HepG2 (cell line): Measurements from ENCODE around the gene LAMTOR2. TPM values are rescaled to one million over a fixed set of nuclear protein-coding genes. Genes with fewer than 3 reads are reported as not detected.

ENCODE experiments used
- ASH2L ChIP-seq: fragments of 300-600, 200-600 bp; sonication (generic); IDR thresholded peaks from 2 replicates; pipeline ENCODE4 v1.7.0; 2017; ENCODE audit warnings: low read depth, mild to moderate bottlenecking, moderate library complexity, mixed read lengths, low read length; ENCODE audit not compliant: insufficient read length
- FOXA3 ChIP-seq: IDR thresholded peaks from 2 replicates; pipeline ENCODE4 v1.6.1; 2016; ENCODE audit warnings: missing genetic modification reagents, missing compliant biosample characterization
- HCFC1 ChIP-seq: fragments of 150-350 bp; IDR thresholded peaks from 2 replicates; pipeline ENCODE4 v1.6.1; 2014; ENCODE audit warnings: low read depth, low read length
- IRF9 ChIP-seq: sonication (generic); formaldehyde crosslinking; IDR thresholded peaks from 2 replicates; pipeline ENCODE4 v1.8.0; 2022; ENCODE audit warnings: missing genetic modification reagents, mild to moderate bottlenecking, borderline replicate concordance
- KDM6A ChIP-seq: IDR thresholded peaks from 2 replicates; pipeline ENCODE4 v1.6.1; 2016; ENCODE audit warnings: low read depth
- KLF9 ChIP-seq: IDR thresholded peaks from 2 replicates; pipeline ENCODE4 v1.6.1; 2016; ENCODE audit warnings: low read depth
- MYC ChIP-seq: sonication (generic); formaldehyde crosslinking; IDR thresholded peaks from 2 replicates; pipeline ENCODE4 v1.9.0; 2021; ENCODE audit warnings: missing genetic modification reagents, borderline replicate concordance
- RAD21 ChIP-seq: fragments of 450-650 bp; formaldehyde crosslinking; IDR thresholded peaks from 2 replicates; pipeline ENCODE4 v1.5.0; 2020; ENCODE audit warnings: mild to moderate bottlenecking
- RXRB ChIP-seq: IDR thresholded peaks from 2 replicates; pipeline ENCODE4 v1.6.1; 2016; ENCODE audit warnings: borderline replicate concordance, missing genetic modification reagents, missing compliant biosample characterization
- SMAD3 ChIP-seq: sonication (generic); formaldehyde crosslinking; IDR thresholded peaks from 2 replicates; pipeline ENCODE4 v1.4.0; 2020; ENCODE audit warnings: missing genetic modification reagents
- TBX3 ChIP-seq: fragments of 450-650 bp; IDR thresholded peaks from 2 replicates; pipeline ENCODE4 v1.6.1; 2017; ENCODE audit warnings: antibody characterized with exemption, mild to moderate bottlenecking, inconsistent platforms, borderline replicate concordance
- THRA ChIP-seq: sonication (generic); formaldehyde crosslinking; IDR thresholded peaks from 2 replicates; pipeline ENCODE4 v1.4.0; 2020; ENCODE audit warnings: missing genetic modification reagents, borderline replicate concordance
- ZNF12 ChIP-seq: sonication (generic); formaldehyde crosslinking; IDR thresholded peaks from 2 replicates; pipeline ENCODE4 v1.5.0; 2020; ENCODE audit warnings: missing genetic modification reagents
- ZNF468 ChIP-seq: sonication (generic); formaldehyde crosslinking; IDR thresholded peaks from 2 replicates; pipeline ENCODE4 v1.8.0; 2022; ENCODE audit warnings: mild to moderate bottlenecking, moderate library complexity, missing genetic modification reagents
- ZNF660 ChIP-seq: sonication (generic); formaldehyde crosslinking; IDR thresholded peaks from 2 replicates; pipeline ENCODE4 v1.5.1; 2020; ENCODE audit warnings: mild to moderate bottlenecking, low read depth, missing genetic modification reagents, borderline replicate concordance
- ZNF749 ChIP-seq: sonication (generic); formaldehyde crosslinking; IDR thresholded peaks from 2 replicates; pipeline ENCODE4 v1.8.0; 2022; ENCODE audit warnings: mild to moderate bottlenecking, missing genetic modification reagents, moderate library complexity, borderline replicate concordance
- ZSCAN25 ChIP-seq: sonication (generic); formaldehyde crosslinking; IDR thresholded peaks from 2 replicates; pipeline ENCODE4 v1.8.0; 2022; ENCODE audit warnings: mild to moderate bottlenecking, missing genetic modification reagents
- polyA plus RNA-seq, 8 experiments: library from polyadenylated mRNA; depleted of rRNA in 3 of 8; stranded (reverse) in 7 of 8; unstranded in 1 of 8; fragments of >200 nt; fragmentation: Illumina TruSeq in 4 of 8; extraction: Trizol in 4 of 8; gene quantifications; 2 replicates each; pipeline versions ENCODE4 v1.2.1 to v1.2.3, GENCODE V29; 2011 to 2016; ENCODE audit warnings: low read depth in 4 of 8, missing spikeins in 1 of 8, mixed read lengths in 1 of 8; ENCODE audit not compliant: insufficient read depth in 1 of 8
- total RNA-seq, 5 experiments: library from RNA; depleted of rRNA; stranded (reverse); fragments of >200 nt; fragmentation: Illumina TruSeq; extraction: Trizol; gene quantifications; 2 replicates each; pipeline ENCODE4 v1.2.3, GENCODE V29; 2016; ENCODE audit warnings: low read depth in 1 of 5
- TF ChIP-seq, protein P1 (sequence below), 2 experiments: IDR thresholded peaks; 2 replicates each; pipeline ENCODE4 v1.6.1; 2011 to 2012; ENCODE audit warnings: low read length in 2 of 2, borderline replicate concordance in 1 of 2, low read depth in 1 of 2, mild to moderate bottlenecking in 1 of 2, moderate library complexity in 1 of 2
- TF ChIP-seq, protein P2 (sequence below): sonication (generic); formaldehyde crosslinking; IDR thresholded peaks from 2 replicates; pipeline ENCODE4 v1.4.0; 2020; ENCODE audit warnings: missing genetic modification reagents

The LAMTOR2 gene
- total and polyA plus RNA-seq, 2 of the 13 experiments (the other 11 are each of a cell fraction or from before 2014, with no cell fraction given), result 36.5 to 66.4 TPM

DNA sequence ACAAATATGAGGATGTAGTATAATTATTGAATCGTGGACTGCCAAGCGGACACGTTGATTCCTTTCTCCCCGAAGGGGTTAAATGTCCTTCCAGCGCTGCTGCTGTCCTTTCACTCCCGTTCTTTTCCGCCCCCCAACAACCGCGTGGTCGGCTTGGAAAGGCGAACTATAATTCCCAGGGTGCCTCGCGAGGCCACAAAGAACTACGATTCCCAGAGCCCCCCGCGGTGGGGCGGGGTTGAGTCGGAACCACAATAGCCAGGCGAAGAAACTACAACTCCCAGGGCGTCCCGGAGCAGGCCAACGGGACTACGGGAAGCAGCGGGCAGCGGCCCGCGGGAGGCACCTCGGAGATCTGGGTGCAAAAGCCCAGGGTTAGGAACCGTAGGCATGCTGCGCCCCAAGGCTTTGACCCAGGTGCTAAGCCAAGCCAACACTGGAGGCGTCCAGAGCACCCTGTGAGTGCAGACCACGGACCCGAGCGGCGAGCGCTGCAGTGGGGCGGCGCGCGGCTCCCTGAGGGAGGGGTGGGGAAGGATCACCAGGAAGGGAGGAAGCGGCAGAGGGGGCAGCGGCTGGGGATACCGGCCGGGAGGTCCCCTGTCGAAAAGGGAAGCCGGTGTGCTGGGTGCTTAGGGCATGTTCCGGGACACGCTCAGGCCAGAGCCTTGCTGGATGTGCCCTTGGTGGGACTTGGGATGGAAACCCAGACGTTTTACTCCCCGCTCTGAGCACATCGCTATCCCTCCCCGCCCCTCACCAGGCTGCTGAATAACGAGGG is at the start of gene LAMTOR2 (continued):
- TF ChIP-seq, protein P1, sequence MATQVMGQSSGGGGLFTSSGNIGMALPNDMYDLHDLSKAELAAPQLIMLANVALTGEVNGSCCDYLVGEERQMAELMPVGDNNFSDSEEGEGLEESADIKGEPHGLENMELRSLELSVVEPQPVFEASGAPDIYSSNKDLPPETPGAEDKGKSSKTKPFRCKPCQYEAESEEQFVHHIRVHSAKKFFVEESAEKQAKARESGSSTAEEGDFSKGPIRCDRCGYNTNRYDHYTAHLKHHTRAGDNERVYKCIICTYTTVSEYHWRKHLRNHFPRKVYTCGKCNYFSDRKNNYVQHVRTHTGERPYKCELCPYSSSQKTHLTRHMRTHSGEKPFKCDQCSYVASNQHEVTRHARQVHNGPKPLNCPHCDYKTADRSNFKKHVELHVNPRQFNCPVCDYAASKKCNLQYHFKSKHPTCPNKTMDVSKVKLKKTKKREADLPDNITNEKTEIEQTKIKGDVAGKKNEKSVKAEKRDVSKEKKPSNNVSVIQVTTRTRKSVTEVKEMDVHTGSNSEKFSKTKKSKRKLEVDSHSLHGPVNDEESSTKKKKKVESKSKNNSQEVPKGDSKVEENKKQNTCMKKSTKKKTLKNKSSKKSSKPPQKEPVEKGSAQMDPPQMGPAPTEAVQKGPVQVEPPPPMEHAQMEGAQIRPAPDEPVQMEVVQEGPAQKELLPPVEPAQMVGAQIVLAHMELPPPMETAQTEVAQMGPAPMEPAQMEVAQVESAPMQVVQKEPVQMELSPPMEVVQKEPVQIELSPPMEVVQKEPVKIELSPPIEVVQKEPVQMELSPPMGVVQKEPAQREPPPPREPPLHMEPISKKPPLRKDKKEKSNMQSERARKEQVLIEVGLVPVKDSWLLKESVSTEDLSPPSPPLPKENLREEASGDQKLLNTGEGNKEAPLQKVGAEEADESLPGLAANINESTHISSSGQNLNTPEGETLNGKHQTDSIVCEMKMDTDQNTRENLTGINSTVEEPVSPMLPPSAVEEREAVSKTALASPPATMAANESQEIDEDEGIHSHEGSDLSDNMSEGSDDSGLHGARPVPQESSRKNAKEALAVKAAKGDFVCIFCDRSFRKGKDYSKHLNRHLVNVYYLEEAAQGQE (IDR thresholded peaks at IDR 0.05; ENCODE audit: borderline replicate concordance in 1 of 2, low read depth in 1 of 2, low read length in 2 of 2), result peak in 1 of 2 experiments; percentile 59; a peak in 1 of 4 replicates
- TF ChIP-seq KDM6A (CRISPR knock-in tag) (no peak), ZNF749 (no peak), TBX3 (peak; percentile 41; the same call in 1 of the 2 replicates), ZNF12 (CRISPR knock-in tag) (peak; percentile 9; the same call in 1 of the 2 replicates), MYC (peak; percentile 99), ASH2L (peak; percentile 85), ZSCAN25 (CRISPR knock-in tag) (peak; percentile 93), FOXA3 (CRISPR knock-in tag) (peak; percentile 57; the same call in 1 of the 2 replicates), RXRB (CRISPR knock-in tag) (0 out of 2 replicates have a peak, but pooled peaks have one; percentile 42), RAD21 (peak; percentile 59), IRF9 (0 out of 2 replicates have a peak, but pooled peaks have one; percentile 41), SMAD3 (peak; percentile 90), ZNF660 (CRISPR knock-in tag) (0 out of 2 replicates have a peak, but pooled peaks have one; percentile 77), KLF9 (CRISPR knock-in tag) (no peak), THRA (CRISPR knock-in tag) (peak; percentile 49; the same call in 1 of the 2 replicates), ZNF468 (CRISPR knock-in tag) (no peak), HCFC1 (peak; percentile 99)
- TF ChIP-seq, protein P2, sequence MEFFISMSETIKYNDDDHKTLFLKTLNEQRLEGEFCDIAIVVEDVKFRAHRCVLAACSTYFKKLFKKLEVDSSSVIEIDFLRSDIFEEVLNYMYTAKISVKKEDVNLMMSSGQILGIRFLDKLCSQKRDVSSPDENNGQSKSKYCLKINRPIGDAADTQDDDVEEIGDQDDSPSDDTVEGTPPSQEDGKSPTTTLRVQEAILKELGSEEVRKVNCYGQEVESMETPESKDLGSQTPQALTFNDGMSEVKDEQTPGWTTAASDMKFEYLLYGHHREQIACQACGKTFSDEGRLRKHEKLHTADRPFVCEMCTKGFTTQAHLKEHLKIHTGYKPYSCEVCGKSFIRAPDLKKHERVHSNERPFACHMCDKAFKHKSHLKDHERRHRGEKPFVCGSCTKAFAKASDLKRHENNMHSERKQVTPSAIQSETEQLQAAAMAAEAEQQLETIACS, result peak; percentile 30; the same call in 1 of the 2 replicates
